HG03469 (cell line): ENCODE results near the gene DECR2.
"Not testable (repeated sequence)": the region's sequence is repeated elsewhere in the genome, so short reads cannot be mapped to it uniquely, and the experiment has no call there.

Experiments
- ATAC-seq: cut with Tn5 transposase; IDR thresholded peaks from one replicate; pipeline ENCODE4 v1.9.1; 2021; ENCODE audit warnings: mild to moderate bottlenecking, moderate library complexity, moderate number of reproducible peaks; ENCODE audit not compliant: unreplicated experiment

Gene DECR2

DNA sequence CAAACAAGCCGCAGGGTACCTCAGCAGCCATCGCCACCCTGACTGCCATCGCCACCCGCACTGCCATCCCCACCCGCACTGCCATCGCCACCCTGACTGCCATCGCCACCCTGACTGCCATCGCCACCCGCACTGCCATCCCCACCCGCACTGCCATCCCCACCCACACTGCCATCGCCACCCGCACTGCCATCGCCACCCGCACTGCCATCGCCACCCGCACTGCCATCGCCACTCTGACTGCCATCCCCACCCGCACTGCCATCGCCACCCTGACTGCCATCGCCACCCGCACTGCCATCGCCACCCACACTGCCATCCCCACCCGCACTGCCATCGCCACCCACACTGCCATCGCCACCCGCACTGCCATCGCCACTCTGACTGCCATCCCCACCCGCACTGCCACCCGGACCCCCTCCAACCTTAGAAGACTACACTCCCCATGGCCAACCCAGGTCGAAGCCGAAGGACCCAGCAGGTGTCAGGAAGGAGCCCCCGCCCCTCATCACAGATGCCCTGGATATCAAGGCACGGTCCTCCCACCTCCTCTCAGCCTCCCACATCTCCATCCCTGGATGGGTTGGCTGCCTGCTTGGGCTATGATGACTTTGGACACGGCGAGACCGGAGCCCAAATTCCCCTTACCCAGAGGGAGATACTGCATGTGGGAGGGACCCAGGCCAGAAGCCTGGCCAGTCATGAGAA, 23.4 kb upstream of the DECR2 start:
- not testable (repeated sequence) for ATAC-seq

DNA sequence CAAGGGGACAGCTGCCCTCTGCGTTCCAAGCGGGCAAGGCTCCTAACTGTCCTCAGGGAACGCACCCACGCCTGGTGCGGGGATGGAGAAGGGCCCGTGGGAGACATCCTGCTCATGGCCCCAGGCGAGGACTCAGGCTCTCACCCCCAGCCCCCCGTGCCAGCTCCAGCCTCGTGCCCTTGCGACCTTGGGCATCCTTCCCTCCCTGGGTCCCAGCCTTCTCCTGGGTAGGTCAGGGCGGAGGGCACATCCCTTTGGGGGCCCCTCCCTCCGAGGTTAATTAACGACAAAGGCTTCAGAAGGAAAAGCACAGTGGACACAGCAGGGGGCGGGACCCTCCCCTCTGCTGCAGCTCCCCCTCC, 22.9 kb upstream of the DECR2 start:
- no peak for ATAC-seq

DNA sequence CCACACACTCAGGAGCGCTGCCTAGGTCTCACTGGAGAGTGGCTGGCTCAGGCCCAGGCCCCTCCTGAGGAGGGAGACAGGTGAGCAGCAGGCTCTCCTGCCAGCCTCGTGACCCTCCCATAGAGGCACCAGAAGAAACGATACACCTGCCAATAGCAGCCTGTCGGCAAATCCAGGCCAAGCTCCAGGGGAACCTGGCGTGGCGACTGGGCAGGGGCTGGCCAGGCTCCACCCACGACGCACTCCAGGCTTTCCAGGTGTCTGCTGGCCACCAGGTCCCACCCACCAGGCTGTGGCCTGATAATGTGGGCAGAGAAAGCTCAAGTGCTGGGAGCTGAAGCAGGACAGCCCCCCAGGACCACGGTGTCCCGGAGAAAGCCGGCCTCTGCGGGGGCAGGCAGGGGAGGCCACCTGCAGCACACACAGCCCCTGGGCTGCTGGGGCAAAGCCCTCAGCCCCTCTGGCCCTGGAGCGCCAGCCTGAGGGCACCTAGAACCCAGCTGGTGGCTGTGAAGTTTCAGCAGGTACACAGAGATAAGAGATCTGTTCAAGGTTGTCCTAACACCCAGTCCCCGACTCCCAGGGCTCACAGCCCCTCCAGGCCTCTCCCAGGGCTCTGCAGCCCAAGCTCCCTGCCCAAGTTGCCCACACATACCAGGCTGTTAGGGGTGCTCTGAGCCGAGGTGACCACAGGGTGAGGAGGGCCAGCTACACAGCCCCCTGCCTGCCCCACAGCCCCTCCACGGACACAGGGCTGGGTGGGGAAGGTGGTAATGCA, 22.3 kb upstream of the DECR2 start:
- ATAC-seq = no peak

DNA sequence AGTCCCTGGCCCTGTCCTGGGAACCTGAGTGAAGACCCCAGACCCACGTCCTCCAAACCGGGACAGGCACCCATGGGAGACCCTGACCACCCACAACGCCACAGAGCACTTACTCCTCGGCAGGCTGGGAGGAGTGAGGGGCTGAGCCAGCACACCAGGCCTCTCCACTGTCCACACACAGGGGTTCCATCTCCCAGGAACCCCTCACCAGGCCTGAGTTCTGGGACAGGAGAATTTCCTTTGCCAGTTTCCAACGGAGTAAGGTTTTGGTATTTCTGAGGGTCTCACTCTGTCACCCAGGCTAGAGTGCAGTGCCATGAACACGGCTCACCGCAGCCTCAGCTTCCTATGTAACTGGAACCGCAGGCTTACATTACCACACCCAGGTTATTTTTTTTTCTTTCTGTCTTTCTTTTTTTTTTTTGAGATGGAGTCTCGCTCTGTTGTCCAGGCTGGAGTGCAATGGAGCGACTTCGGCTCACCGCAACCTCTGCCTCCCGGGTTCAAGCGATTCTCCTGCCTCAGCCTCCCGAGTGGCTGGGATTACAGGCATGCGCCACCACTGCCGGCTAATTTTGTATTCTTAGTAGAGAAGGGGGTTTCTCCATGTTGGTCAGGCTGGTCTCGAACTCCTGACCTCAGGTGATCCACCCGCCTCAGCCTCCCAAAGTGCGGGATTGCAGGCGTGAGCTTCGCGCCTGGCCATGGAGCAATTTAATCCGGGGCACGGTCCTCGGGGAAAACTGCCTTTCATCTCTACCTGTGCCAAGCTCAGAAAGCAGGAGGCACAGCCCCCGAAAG, 21.5 kb upstream of the DECR2 start:
- ATAC-seq = no peak

DNA sequence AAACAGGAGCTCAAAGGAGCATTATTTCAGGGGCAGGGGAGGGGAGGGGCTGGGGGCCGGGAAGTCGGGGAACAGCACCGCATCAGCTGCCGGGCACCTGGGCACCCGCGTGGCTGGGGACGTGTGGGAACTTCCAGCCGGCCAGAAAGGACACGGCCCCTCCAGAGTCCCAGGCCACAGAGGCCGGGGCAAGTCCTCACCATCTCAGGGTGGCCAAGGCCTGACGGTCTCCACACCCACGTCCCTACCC, 21.0 kb upstream of the DECR2 start:
- ATAC-seq = no peak

DNA sequence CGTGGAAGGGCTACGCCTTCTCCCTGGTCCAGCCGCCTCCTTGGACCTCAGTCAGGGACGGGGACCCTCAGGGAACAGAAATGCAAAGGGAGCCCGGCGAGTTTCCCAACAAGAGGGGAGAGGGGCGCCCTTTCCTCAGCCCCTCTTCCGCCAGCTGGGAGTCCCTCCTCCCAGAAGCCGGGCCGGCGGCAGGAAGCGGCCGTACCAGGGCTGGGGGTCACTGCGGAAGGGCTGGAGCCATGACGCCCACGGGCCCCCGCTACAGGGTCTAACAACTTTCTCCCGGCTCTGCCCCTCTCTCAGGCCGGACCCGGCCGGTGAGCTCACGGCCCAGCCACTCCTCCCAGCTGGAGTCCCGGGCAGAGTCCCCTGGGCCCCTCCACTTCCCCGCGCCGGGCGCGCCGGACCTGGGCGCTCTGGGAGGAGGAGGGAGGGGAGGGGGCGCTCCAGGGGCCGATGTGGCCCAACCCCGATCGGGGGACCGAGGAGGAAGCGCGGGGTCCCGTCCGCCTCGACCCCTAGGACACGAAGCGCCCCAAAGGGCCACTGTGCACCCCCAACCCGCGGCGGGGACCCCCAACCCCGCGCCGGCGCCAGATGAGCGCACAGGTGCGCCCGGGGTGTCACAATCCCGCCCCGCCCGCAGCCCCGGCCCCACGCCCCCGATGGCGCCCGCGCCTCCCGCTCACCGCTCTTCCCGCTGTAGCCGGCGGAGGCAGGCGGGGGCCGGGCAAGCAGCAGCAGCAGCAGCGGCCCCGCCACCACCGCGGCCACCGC, 20.5 kb upstream of the DECR2 start:
- ATAC-seq = no peak

DNA sequence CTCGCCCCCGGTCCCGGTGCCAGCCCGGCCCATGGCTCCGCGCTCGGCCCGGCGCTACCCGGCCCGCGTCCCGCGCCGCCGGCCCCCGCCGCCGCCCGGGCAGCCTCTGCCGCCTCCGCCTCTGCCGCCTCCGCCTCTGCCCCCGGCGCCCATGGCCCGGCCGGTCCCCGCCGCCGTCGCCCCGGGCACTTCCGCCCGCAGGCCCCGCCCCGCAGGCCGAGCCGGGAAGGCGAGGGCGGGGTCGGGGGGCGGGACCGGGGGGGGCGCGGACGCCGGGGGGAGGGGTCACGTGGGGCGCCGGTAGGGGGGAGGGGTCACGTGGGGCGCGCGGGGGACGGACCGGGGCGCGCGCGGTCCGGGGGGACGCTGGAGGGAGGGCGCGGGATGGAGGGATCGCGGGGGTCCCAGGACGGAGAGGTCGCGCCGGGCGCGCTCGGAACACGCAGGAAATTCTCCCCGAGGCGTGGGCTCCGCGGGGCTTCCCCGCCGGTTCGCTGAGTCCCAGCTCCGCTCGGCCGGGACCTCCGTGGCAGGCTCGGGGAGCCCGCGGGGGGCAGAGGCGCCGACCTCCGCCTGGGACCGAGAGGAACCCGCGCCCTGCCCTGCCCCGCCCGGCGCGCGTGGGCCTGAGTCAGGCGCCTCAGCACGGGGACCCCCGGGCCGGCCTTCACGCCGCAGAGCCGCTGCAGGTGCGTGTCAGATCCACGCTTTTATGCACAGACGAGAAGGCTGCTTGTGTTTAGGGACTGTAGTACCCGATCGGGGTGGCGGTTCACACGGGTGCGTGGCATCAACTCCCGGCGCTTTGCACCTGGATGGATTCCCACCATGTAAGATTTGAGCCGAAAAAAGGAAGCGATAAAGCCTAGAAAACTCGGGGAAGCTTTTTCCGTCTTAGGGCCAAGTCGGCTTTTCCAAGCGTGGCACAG, 19.6 kb upstream of the DECR2 start, which contains the start of gene PGAP6:
Gene PGAP6 (minus strand): TSS at position 190 of the 929 bp plus-strand sequence. CDS start 157 bp downstream, at position 33.
- ATAC-seq = no peak

DNA sequence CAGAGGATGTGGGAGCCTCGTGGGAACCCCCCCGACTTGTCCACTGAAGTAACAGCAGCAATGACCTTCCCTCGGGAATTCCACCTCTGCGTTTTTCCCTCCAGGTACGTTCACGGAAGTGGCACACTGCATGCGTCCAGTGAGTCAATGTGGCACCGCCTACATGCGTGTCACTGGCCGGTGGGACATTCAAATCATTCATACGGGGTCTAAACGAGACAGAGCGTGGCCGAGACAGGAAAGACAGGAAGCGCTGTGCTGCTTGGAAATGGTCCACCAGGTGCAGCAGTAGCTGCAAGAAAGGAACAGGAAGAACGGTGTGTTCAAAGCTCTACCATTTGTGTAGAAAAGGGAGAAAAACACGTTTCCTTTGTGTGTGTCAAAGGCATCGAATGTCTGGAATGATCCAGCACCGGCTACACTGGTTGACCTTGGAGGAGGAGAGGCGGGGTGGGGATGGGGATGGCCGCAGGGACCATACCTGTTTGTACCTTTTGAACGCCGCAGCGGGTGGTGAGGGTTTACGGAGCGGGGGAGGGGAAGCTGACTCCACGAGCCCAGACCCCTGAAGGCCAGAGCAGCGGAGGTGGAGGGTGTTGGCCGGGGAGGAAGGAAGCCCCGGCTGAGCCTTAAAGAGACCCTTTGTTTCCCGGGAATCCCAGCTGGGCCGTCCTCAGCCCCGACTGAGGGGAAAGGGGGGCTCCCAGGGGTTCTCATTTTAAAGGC, 18.2 kb upstream of the DECR2 start:
- no peak for ATAC-seq

DNA sequence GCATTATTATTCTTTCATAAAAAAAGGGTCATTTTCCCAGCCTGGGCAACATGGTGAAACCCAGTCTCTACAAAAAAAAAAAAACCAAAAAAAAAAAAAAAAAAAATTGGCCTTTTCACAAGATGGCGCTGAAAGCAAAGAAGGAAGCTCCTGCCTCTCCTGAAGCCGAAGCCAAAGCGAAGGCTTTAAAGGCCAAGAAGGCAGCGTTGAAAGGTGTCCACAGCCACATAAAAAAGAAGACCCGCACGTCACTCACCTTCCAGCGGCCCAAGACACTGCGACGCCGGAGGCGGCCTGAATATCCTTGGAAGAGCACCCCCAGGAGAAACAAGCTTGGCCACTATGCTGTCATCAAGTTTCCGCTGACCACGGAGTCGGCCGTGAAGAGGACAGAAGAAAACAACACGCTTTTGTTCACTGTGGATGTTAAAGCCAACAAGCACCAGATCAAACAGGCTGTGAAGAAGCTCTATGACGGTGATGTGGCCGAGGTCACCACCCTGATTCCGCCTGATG, 15.0 kb upstream of the DECR2 start:
- ATAC-seq = no peak

DNA sequence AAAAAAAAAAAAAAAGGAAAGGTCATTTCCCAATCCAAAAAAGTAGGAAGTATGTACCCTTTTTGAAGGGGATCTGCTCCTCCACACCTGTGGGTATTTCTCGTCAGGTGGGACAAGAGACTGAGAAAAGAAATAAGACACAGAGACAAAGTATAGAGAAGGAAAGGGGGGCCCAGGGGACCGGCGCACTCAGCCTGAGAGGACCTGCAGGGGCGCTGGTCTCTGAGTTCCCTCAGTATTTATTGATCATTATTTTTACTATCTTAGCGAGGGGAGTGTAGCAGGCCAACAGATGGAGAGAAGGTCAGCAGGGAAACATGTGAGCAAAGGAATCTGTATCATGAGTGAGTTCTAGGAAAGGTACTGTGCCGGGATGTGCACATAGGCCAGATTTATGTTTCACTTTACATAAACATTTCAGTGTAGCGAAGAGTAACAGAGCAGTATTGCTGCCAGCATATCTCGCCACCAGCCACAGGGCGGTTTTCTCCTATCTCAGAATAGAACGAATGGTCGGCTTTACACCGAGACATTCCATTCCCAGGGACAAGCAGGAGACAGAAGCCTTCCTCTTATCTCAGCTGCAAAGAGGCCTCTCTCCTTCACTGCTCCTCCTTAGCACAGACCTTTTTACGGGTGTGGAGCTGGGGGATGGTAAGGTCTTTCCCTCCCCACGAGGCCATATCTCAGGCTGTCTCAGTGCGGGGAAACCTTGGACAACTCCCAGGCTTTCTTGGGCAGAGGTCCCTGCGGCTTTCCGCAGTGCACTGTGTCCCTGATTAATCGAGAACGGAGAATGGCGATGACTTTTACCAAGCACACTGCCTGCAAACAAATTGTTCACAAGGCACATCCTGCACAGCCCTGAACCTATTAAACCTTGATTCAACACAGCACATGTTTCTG, 13.7 kb upstream of the DECR2 start:
- ATAC-seq = not testable (repeated sequence)

DNA sequence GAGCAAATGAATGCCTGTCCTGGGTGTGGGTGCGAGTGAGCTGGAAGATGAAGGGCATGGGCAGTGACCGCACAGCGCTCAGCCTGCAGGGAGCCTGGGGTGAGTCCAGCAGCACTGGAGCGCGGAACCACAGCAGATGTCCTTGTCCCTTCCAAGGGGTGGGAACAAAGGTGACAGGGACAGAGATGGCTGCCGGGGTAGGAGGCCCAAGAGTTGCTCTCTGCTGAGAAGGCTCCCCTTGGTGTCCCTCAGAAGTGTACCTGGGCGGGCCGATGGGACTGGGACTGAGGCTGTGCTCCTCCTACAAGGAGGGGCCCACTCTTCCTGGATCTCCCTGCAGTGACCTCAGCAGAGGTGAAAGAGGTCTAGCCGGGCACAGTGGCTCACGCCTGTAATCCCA, 12.3 kb upstream of the DECR2 start:
- no peak for ATAC-seq

DNA sequence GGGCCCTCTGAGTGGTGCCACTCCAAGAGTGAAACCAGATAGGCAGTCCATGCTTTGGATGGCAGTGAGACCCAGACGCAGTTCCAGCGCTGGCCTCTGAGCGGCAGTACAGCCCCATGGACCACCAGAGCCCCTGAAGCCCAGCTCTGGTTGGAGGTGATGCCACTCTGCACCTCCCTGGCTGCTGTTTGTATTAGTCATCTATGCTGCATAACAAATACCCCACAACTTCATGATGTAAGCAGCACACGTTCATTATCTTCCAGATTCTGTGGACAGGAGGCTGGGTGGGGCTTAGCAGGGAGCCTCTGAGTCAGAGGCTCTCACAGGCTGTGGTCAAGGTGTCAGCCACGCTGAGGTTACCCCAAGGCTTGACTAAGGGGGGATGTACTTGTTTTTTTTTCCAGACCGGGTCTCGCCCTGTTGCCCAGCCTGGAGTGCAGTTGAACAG, 9.8 kb upstream of the DECR2 start:
- ATAC-seq = no peak

DNA sequence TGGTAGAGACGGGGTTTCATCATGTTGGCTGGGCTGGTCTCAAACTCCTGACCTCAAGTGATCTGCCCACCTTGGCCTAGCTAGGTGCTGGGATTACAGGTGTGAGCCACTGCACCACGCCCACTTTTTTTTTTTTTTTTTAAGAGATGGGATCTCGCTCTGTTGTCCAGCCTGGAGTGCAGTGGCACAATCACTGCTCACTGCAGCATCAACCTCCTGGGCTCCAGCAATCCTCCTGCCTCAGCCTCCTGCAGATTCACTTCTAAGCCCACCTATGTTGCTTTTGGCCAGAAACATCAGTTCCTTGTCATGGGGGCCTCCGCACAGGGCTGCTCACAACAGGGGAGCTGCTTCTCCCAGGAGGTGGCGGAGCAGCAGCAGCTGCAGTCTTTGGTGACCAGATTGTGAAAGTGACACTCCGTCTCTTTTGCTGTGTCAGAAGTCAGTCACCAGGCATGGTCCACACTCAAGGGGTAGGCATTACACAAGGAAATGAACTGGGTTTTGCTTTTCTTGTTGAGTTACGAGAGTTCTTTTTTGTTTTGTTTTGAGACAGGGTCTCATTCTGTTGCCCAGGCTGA, 9.1 kb upstream of the DECR2 start:
- no peak for ATAC-seq

DNA sequence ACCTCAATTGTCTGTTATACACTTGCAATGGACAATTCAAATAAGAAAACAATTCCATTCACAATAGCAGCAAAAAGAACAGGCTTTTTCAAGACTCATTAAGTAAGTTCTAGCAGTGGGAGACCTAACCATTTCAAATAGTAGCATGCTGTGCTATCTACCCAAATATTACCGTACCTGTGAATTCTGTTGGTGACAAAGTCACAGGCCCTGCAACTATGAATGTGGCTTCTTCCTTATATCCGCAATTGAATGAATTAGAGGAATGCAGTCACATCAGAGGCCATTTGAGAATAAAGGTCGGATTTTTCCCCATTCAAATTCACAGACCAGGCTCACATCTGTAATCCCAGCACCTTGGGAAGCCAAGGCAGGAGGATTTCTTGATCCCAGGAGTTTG, 5.5 kb upstream of the DECR2 start:
- ATAC-seq = no peak

DNA sequence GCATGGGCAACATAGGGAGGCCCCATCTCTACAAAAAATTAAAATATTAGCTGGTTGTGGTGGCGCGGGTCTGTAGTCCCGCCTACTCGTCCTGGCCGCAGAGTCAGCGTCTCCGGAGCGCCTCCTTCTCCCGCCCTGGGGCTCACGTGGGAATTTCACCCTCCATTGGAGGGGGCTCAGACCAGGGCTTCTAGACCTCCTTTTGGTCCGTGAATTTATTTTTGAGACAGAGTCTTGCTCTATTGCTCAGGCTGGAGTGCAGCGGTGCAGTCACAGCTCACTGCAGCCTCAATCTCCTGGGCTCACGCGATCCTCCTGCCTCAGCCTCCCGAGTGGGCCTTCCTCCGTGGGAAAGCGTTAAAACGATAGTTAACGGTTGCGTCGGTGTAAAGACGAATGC, 5.1 kb upstream of the DECR2 start:
- no peak for ATAC-seq

DNA sequence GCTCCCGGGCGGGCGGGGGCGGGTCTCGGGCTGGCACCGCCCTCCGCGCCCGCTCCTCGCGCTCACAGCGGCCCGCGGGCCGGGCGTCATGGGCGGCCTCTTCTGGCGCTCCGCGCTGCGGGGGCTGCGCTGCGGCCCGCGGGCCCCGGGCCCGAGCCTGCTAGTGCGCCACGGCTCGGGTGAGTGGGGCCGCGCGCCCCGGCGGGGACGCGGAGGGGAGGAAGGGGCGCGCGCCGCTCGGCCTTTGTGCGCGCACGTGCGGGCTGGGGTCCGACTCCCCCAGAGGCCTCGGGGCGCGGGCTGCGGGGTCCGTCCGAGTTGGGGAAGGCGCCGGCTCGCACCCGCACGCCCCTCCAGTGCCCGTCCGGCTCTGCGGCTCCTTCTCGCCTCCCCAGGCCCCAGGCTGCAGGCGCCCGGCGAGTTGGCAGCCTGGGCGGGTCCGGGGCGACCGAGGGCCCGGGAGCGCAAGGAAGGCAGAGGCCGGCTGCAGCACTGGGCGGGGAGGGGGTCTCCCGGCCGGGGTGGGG, 4.5 kb upstream of the DECR2 start, which contains the start of gene NME4:
Gene NME4 (plus strand): TSS at position 65 of the 527 bp plus-strand sequence. CDS start 24 bp downstream, at position 89.
- ATAC-seq = no peak

DNA sequence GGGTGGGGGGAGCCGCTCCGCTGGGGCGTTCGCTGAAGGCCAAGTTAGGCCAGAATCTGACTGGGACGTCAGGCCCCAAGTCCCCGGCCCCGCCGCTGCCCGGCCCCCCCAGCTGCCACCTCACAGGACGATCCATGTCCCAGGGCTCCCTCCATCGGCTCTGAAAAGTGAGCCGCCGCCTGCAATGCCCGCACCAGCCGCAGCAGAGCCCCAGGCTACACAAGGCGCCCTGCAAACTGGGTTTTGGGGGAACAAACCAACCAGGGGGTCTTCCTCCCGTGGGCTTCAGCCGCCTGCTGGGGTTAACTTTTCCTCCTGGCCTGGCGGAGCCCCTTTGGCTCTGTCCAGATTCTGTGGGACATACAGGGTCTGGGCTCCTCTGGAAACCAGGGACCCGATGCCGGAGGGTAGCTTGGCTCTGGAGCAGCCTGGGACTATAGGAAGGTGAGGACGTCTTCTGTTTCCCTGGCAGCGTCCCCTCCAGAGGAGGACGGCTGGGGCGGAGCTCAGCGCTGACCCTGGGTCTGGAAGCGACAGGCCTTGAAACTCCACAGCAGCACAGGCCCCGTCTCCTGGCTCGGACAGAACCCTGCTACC, 3.9 kb upstream of the DECR2 start:
- no peak for ATAC-seq
